Peyer's patch (tissue), 4 donors: ENCODE results near the gene ESYT2. TPM values are rescaled to one million over a fixed set of nuclear protein-coding genes. Genes with fewer than 3 reads are reported as not detected.
"Not testable (repeated sequence)": the region's sequence is repeated elsewhere in the genome, so short reads cannot be mapped to it uniquely, and the experiment has no call there.

ENCODE experiments used
- DNase-seq, 3 donors: peaks; one replicate each; pipeline ENCODE4 v3.0.0-alpha.2; 2017 to 2019
- H3K27ac ChIP-seq, 4 donors: fragments of 200-600 bp; sonication (generic); one replicate each; pipeline ENCODE4 v1.5.1; 2016 to 2019
- H3K27me3 ChIP-seq, 2 donors: fragments of 200-600 bp; sonication (generic); one replicate each; pipeline ENCODE4 v1.5.1; 2019
- H3K36me3 ChIP-seq, 3 donors: fragments of 200-600 bp; sonication (generic); one replicate each; pipeline ENCODE4 v1.5.1; 2016 to 2019
- H3K4me1 ChIP-seq, 4 donors: fragments of 200-600 bp; sonication (generic); one replicate each; pipeline ENCODE4 v1.5.1; 2016 to 2019
- H3K4me3 ChIP-seq, 4 donors: fragments of 200-600 bp; sonication (generic); 1 replicate in 3 of 4; 2 replicates in 1 of 4; pipeline ENCODE4 v1.5.1; 2016 to 2019; ENCODE audit warnings: mild to moderate bottlenecking in 1 of 4
- H3K9me3 ChIP-seq, 4 donors: fragments of 200-600 bp; sonication (generic); one replicate each; pipeline ENCODE4 v1.5.1; 2016 to 2019; ENCODE audit warnings: mild to moderate bottlenecking in 1 of 4
- CTCF ChIP-seq, 6 experiments: fragments of 450-650 bp in 4 of 6; fragments of 200-600 bp in 2 of 6; sonication (generic) in 1 of 6; IDR thresholded peaks; one replicate each; pipeline ENCODE4 v1.5.1; 2017 to 2019; ENCODE audit warnings: antibody characterized with exemption in 6 of 6, mild to moderate bottlenecking in 3 of 6, moderate library complexity in 1 of 6
- POLR2A ChIP-seq, 2 donors: fragments of 450-650 bp; IDR thresholded peaks; one replicate each; pipeline ENCODE4 v1.5.1; 2017; ENCODE audit warnings: antibody characterized with exemption in 2 of 2, mild to moderate bottlenecking in 2 of 2, moderate library complexity in 2 of 2
- total RNA-seq, 4 donors: library from RNA; depleted of rRNA; stranded (reverse); fragments of >200 nt; gene quantifications; one replicate each; pipeline ENCODE4 v1.1.0, GENCODE V29; 2016

Gene ESYT2
- 100 to 1,000 TPM in 1 of 4 donors, 10 to 100 TPM in 3; 53.6 to 137 (median 71.0) TPM for total RNA-seq

- DNase-seq, result peak; percentile 98 to 100 (median 99)
- TF ChIP-seq CTCF (IDR thresholded peaks at IDR 0.05) (peak in 4 of 6 experiments; percentile 0 to 33 (median 10)), POLR2A (IDR thresholded peaks at IDR 0.05) (peak; percentile 98 to 99)
- Histone ChIP-seq H3K9me3 (no peaks in the 10 kb centered on the region), H3K27ac (peak within 1 kb of the TSS; percentile 97 to 99 (median 97)), H3K4me3 (peak within 1 kb of the TSS; percentile 69 to 90 (median 82)), H3K4me1 (peaks cover 0 to 27% (median 2%) of the 10 kb centered on the region in 4 donors), H3K36me3 (no peaks in the 10 kb centered on the region), H3K27me3 (no peaks in the 10 kb centered on the region)
Measured at GRCh38 chr7:158829342-158830210, at the start of gene ESYT2. TSS of gene ESYT2 (minus strand) at chr7:158829509. CDS start at chr7:158829418, 91 bp downstream.

GRCh38 chr7:158878151-158879079 is 49.1 kb upstream of the ESYT2 start:
- H3K36me3 ChIP-seq, result peaks cover 0 to 74% (median 0%) of the 10 kb centered on the region in 3 donors
- H3K27ac ChIP-seq, H3K27me3 ChIP-seq, DNase-seq, H3K4me1 ChIP-seq, H3K4me3 ChIP-seq, H3K9me3 ChIP-seq: not testable (repeated sequence)

GRCh38 chr7:158876984-158877383 is 47.7 kb upstream of the ESYT2 start:
- H3K36me3 ChIP-seq, result peaks cover 0 to 88% (median 0%) of the 10 kb centered on the region in 3 donors
- no peak for DNase-seq
- no peak overlapping the region for H3K27ac ChIP-seq
- H3K4me3 ChIP-seq, result no peak overlapping the region
- H3K4me1 ChIP-seq, result no peaks in the 10 kb centered on the region
- no peaks in the 10 kb centered on the region for H3K9me3 ChIP-seq
- no peaks in the 10 kb centered on the region for H3K27me3 ChIP-seq
- TF ChIP-seq POLR2A (IDR thresholded peaks at IDR 0.05) (no peak), CTCF (IDR thresholded peaks at IDR 0.05) (no peak)

- H3K27me3 ChIP-seq, result no peaks in the 10 kb centered on the region
- no peak for TF ChIP-seq POLR2A (IDR thresholded peaks at IDR 0.05)
- TF ChIP-seq CTCF (IDR thresholded peaks at IDR 0.05), result no peak
- H3K36me3 ChIP-seq, result peaks cover 0 to 48% (median 0%) of the 10 kb centered on the region in 3 donors
- no peak overlapping the region for H3K27ac ChIP-seq
- H3K9me3 ChIP-seq, result no peaks in the 10 kb centered on the region
- DNase-seq, result no peak
- peaks cover 0 to 18% (median 0%) of the 10 kb centered on the region in 4 donors for H3K4me1 ChIP-seq
- H3K4me3 ChIP-seq, result no peak overlapping the region
Measured at GRCh38 chr7:158869876-158870275, 40.6 kb upstream of the ESYT2 start.

- no peak for TF ChIP-seq POLR2A (IDR thresholded peaks at IDR 0.05)
- no peak for TF ChIP-seq CTCF (IDR thresholded peaks at IDR 0.05)
- H3K9me3 ChIP-seq, result no peaks in the 10 kb centered on the region
- no peak for DNase-seq
- no peak overlapping the region for H3K27ac ChIP-seq
- peaks cover 0 to 25% (median 0%) of the 10 kb centered on the region in 4 donors for H3K4me1 ChIP-seq
- no peak overlapping the region for H3K4me3 ChIP-seq
- H3K27me3 ChIP-seq, result no peaks in the 10 kb centered on the region
- peaks cover 0 to 38% (median 0%) of the 10 kb centered on the region in 3 donors for H3K36me3 ChIP-seq
Measured at GRCh38 chr7:158868764-158869410, 39.6 kb upstream of the ESYT2 start.
